ENCODE results near the gene NINJ2.

The NINJ2 gene

GRCh38 chr12:544941-545635 is 118.2 kb downstream of the NINJ2 start:
- DNase-seq: no peak

- no peak for DNase-seq
These were observed 119.1 kb downstream of the NINJ2 start for GRCh38 chr12:544142-544541.

- DNase-seq: no peak
These were observed 120.2 kb downstream of the NINJ2 start for GRCh38 chr12:543114-543451.

- no peak for DNase-seq
These were observed 120.7 kb downstream of the NINJ2 start for GRCh38 chr12:542395-543113.

- DNase-seq: no peak
These were observed 121.4 kb downstream of the NINJ2 start for GRCh38 chr12:541676-542324.

- no peak for DNase-seq
These were observed 123.5 kb downstream of the NINJ2 start for GRCh38 chr12:539540-540310.

- no peak for DNase-seq
These were observed 124.3 kb downstream of the NINJ2 start for GRCh38 chr12:538731-539539.

- DNase-seq: no peak
These were observed 125.5 kb downstream of the NINJ2 start for GRCh38 chr12:537772-538171.

- no peak for DNase-seq
These were observed 126.4 kb downstream of the NINJ2 start for GRCh38 chr12:536751-537245.

GRCh38 chr12:535396-535795 is 127.8 kb downstream of the NINJ2 start:
- no peak for DNase-seq

GRCh38 chr12:534216-534615 is 129.0 kb downstream of the NINJ2 start:
- DNase-seq: no peak

- no peak for DNase-seq
These were observed 129.5 kb downstream of the NINJ2 start for GRCh38 chr12:533718-534117.

GRCh38 chr12:532908-533565 is 130.2 kb downstream of the NINJ2 start:
- no peak for DNase-seq

GRCh38 chr12:531951-532585 is 131.2 kb downstream of the NINJ2 start:
- no peak for DNase-seq

- no peak for DNase-seq
These were observed 132.4 kb downstream of the NINJ2 start for GRCh38 chr12:530821-531220.

- DNase-seq: no peak
These were observed 132.9 kb downstream of the NINJ2 start for GRCh38 chr12:530308-530707.

GRCh38 chr12:527729-528128 is 135.5 kb downstream of the NINJ2 start:
- DNase-seq: no peak

GRCh38 chr12:527241-527640 is 136.0 kb downstream of the NINJ2 start:
- no peak for DNase-seq

GRCh38 chr12:526089-526488 is 137.2 kb downstream of the NINJ2 start:
- no peak for DNase-seq

- DNase-seq: no peak
These were observed 138.9 kb downstream of the NINJ2 start for GRCh38 chr12:524167-524951.
